IMR-90 (cell line): ENCODE results near the gene NEDD4L. TPM values are rescaled to one million over a fixed set of nuclear protein-coding genes. Genes with fewer than 3 reads are reported as not detected.

Experiments used
- ATAC-seq: fragments of 200-7000 bp; cut with Tn5 transposase; 2 replicates; pipeline ENCODE4 v1.9.1; 2020; ENCODE audit warnings: low read depth, mild to moderate bottlenecking, moderate library complexity
- BruUV-seq: library from RNA; stranded (reverse); fragments of 400-500 nt; replicated peaks from 2 replicates; lab custom pipeline; 2021; lab: Mats Ljungman, UMichigan
- CTCF ChIA-PET: fragments of 300-600 bp; formaldehyde crosslinking; extraction: SDS; loops from one replicate; lab custom pipeline; 2021; ENCODE audit warnings: antibody characterized with exemption; lab: Yijun Ruan, JAX
- POLR2A ChIA-PET: fragments of 300-600 bp; sonication (Branson Sonifier 250); formaldehyde crosslinking; loops from one replicate; lab custom pipeline; 2022; ENCODE audit warnings: antibody characterized with exemption; ENCODE audit not compliant: unreplicated experiment; lab: Charles Lee
- DNase-seq: peaks from one replicate; pipeline ENCODE4 v3.0.0; 2013
- H2AFZ ChIP-seq: replicated peaks from 2 replicates; pipeline ENCODE3; 2013; ENCODE audit warnings: low read length, mild to moderate bottlenecking; ENCODE audit not compliant: poor library complexity
- H2AK5ac ChIP-seq: 2 replicates; pipeline ENCODE4 v1.6.1; 2013; ENCODE audit warnings: low read depth, low read length, inconsistent platforms
- H2AK9ac ChIP-seq: replicated peaks from 2 replicates; pipeline ENCODE3; 2013; ENCODE audit warnings: mild to moderate bottlenecking, low read depth, low read length, moderate library complexity; ENCODE audit not compliant: poor library complexity
- H2BK120ac ChIP-seq: 2 replicates; pipeline ENCODE4 v1.6.1; 2013; ENCODE audit warnings: low read depth, low read length, inconsistent platforms
- H2BK15ac ChIP-seq: 3 replicates; pipeline ENCODE4 v1.6.1; 2013; ENCODE audit warnings: low read depth, low read length, inconsistent platforms
- H2BK20ac ChIP-seq: 2 replicates; pipeline ENCODE4 v1.6.1; 2013; ENCODE audit warnings: low read depth, mild to moderate bottlenecking, inconsistent platforms, low read length, moderate library complexity
- H2BK5ac ChIP-seq: 2 replicates; pipeline ENCODE4 v1.6.1; 2013; ENCODE audit warnings: mild to moderate bottlenecking, low read depth, low read length, inconsistent platforms; ENCODE audit not compliant: poor library complexity, severe bottlenecking
- H3K14ac ChIP-seq: replicated peaks from 2 replicates; pipeline ENCODE4 v1.6.1; 2013; ENCODE audit warnings: low read depth, low read length, inconsistent platforms
- H3K18ac ChIP-seq: 2 replicates; pipeline ENCODE4 v1.6.1; 2013; ENCODE audit warnings: low read depth, low read length, control low read depth
- H3K23ac ChIP-seq: 2 replicates; pipeline ENCODE4 v1.6.1; 2013; ENCODE audit warnings: low read depth, low read length, inconsistent platforms
- H3K27ac ChIP-seq: 2 replicates; pipeline ENCODE4 v1.5.1; 2013; ENCODE audit warnings: mild to moderate bottlenecking, control low read depth, low read length; ENCODE audit not compliant: insufficient read depth
- H3K27me3 ChIP-seq: 2 replicates; pipeline ENCODE4 v1.6.1; 2013; ENCODE audit warnings: low read length; ENCODE audit not compliant: control insufficient read depth, insufficient read depth
- H3K36me3 ChIP-seq: 2 replicates; pipeline ENCODE4 v1.6.1; 2013; ENCODE audit warnings: low read length, mixed read lengths; ENCODE audit not compliant: control insufficient read depth, insufficient read depth
- H3K4ac ChIP-seq: 2 replicates; pipeline ENCODE4 v1.6.1; 2013; ENCODE audit warnings: low read depth, low read length, inconsistent platforms
- H3K4me1 ChIP-seq: 2 replicates; pipeline ENCODE4 v1.6.1; 2013; ENCODE audit warnings: low read length, mixed read lengths; ENCODE audit not compliant: control insufficient read depth, insufficient read depth
- H3K4me2 ChIP-seq: 2 replicates; pipeline ENCODE4 v1.6.1; 2013; ENCODE audit warnings: low read depth, mild to moderate bottlenecking, control low read depth, low read length, moderate library complexity
- H3K4me3 ChIP-seq: 2 replicates; pipeline ENCODE4 v1.5.1; 2013; ENCODE audit warnings: low read depth, mild to moderate bottlenecking, control low read depth, low read length, moderate library complexity; ENCODE audit not compliant: insufficient read depth
- H3K56ac ChIP-seq: 2 replicates; pipeline ENCODE4 v1.6.1; 2013; ENCODE audit warnings: low read length, inconsistent platforms; ENCODE audit not compliant: insufficient read depth; ENCODE audit errors: extremely low read depth
- H3K79me1 ChIP-seq, 2 experiments: 2 replicates each; pipeline ENCODE4 v1.6.1; 2013; ENCODE audit warnings: low read length in 2 of 2, inconsistent platforms in 1 of 2, low read depth in 1 of 2
- H3K9ac ChIP-seq: 2 replicates; pipeline ENCODE4 v1.6.1; 2013; ENCODE audit warnings: low read depth, low read length, control low read depth
- H3K9me1 ChIP-seq: 2 replicates; pipeline ENCODE4 v1.6.1; 2013; ENCODE audit warnings: low read length, inconsistent platforms; ENCODE audit not compliant: insufficient read depth
- H3K9me3 ChIP-seq: 2 replicates; pipeline ENCODE4 v1.6.1; 2013; ENCODE audit warnings: low read length; ENCODE audit not compliant: control insufficient read depth, insufficient read depth
- H4K20me1 ChIP-seq: 2 replicates; pipeline ENCODE4 v1.6.1; 2013; ENCODE audit warnings: low read length, inconsistent platforms; ENCODE audit not compliant: insufficient read depth
- H4K5ac ChIP-seq: 2 replicates; pipeline ENCODE4 v1.6.1; 2013; ENCODE audit warnings: mild to moderate bottlenecking, low read depth, low read length, control low read depth
- H4K8ac ChIP-seq, 2 experiments: 2 replicates each; pipeline ENCODE4 v1.6.1; 2013; ENCODE audit warnings: low read depth in 2 of 2, low read length in 2 of 2, control low read depth in 1 of 2, inconsistent platforms in 1 of 2
- H4K91ac ChIP-seq: 2 replicates; pipeline ENCODE4 v1.6.1; 2013; ENCODE audit warnings: low read depth, low read length, inconsistent platforms; ENCODE audit not compliant: insufficient read depth
- BHLHE40 ChIP-seq: fragments of 150-350 bp; IDR thresholded peaks from 2 replicates; pipeline ENCODE4 v1.6.1; 2016; ENCODE audit warnings: mild to moderate bottlenecking, low read depth, low read length
- CEBPB ChIP-seq: IDR thresholded peaks from 2 replicates; pipeline ENCODE4 v1.6.1; 2012; ENCODE audit warnings: low read depth, low read length, improper control_type of control experiment
- MAZ ChIP-seq: IDR thresholded peaks from 2 replicates; pipeline ENCODE4 v1.6.1; 2012; ENCODE audit warnings: low read depth, mild to moderate bottlenecking, low read length, improper control_type of control experiment, moderate library complexity, borderline replicate concordance
- MXI1 ChIP-seq: IDR thresholded peaks from 2 replicates; pipeline ENCODE4 v1.6.1; 2012; ENCODE audit warnings: low read depth, mild to moderate bottlenecking, low read length, moderate library complexity, borderline replicate concordance
- NFE2L2 ChIP-seq: fragments of 150-350 bp; IDR thresholded peaks from 2 replicates; pipeline ENCODE4 v1.6.1; 2016; ENCODE audit warnings: low read depth, mild to moderate bottlenecking, low read length
- POLR2A ChIP-seq: IDR thresholded peaks from 2 replicates; pipeline ENCODE4 v1.6.1; 2012; ENCODE audit warnings: mild to moderate bottlenecking, low read depth, low read length
- RAD21 ChIP-seq: IDR thresholded peaks from 2 replicates; pipeline ENCODE4 v1.6.1; 2012; ENCODE audit warnings: low read length, improper control_type of control experiment
- RCOR1 ChIP-seq: IDR thresholded peaks from 2 replicates; pipeline ENCODE4 v1.6.1; 2012; ENCODE audit warnings: mild to moderate bottlenecking, low read length, improper control_type of control experiment; ENCODE audit not compliant: insufficient replicate concordance
- RFX5 ChIP-seq: IDR thresholded peaks from 2 replicates; pipeline ENCODE4 v1.8.0; 2012; ENCODE audit warnings: low read depth, mild to moderate bottlenecking, low read length, moderate library complexity
- WGBS, 2 experiments: methylation state at CpG; one replicate each; pipeline versions ENCODE4 v1.1.5 to v1.1.7; 2013; ENCODE audit warnings: missing lambda C conversion rate in 2 of 2; ENCODE audit not compliant: insufficient read length in 1 of 2; ENCODE audit errors: extremely low coverage in 2 of 2; 5-methylcytosine and 5-hydroxymethylcytosine counted together
- dilution Hi-C: fragments of 300-500 bp; cut with HindIII; formaldehyde crosslinking; loops from one replicate; pipeline ENCODE4 v1.14.3; 2018; ENCODE audit warnings: low sequenced_read_pairs; ENCODE audit not compliant: unreplicated experiment
- in situ Hi-C: fragments of 300-500 bp; cut with MboI; formaldehyde crosslinking; loops from 3 replicates; pipeline ENCODE4 v1.14.3; 2019; ENCODE audit warnings: low sequenced_read_pairs, inconsistent platforms, mixed read lengths
- intact Hi-C: fragments of 100-400 bp; cut with micrococcal nuclease; formaldehyde crosslinking; loops from 2 replicates; pipeline ENCODE4 v1.10.0; 2022
- polyA plus RNA-seq, 3 experiments: library from polyadenylated mRNA; depleted of rRNA; stranded (reverse); fragments of >200 nt; gene quantifications; 2 replicates each; pipeline ENCODE4 v1.2.3, GENCODE V29; 2012; ENCODE audit warnings: low replicate concordance in 1 of 3
- total RNA-seq: library from RNA; depleted of rRNA; stranded (reverse); fragments of >200 nt; gene quantifications from 2 replicates; pipeline ENCODE4 v1.2.3, GENCODE V29; 2012
- TF ChIP-seq, protein P1 (sequence below): fragments of 150-350 bp; IDR thresholded peaks from 2 replicates; pipeline ENCODE4 v1.6.1; 2016; ENCODE audit warnings: low read depth, mild to moderate bottlenecking, low read length, moderate library complexity, borderline replicate concordance
- TF ChIP-seq, protein P2 (sequence below): fragments of 150-350 bp; IDR thresholded peaks from 2 replicates; pipeline ENCODE4 v1.6.1; 2017; ENCODE audit warnings: mild to moderate bottlenecking, antibody characterized with exemption, low read length, low read depth
- TF ChIP-seq, protein P3 (sequence below): conservative IDR thresholded peaks from 2 replicates; pipeline ENCODE4 v1.5.1; 2012; ENCODE audit warnings: mild to moderate bottlenecking, low read depth, low read length, improper control_type of control experiment

NEDD4L gene
- total and polyA plus RNA-seq, 2 of the 4 experiments (the other 2 are of a cell fraction), result 10.0 to 10.9 TPM

DNA sequence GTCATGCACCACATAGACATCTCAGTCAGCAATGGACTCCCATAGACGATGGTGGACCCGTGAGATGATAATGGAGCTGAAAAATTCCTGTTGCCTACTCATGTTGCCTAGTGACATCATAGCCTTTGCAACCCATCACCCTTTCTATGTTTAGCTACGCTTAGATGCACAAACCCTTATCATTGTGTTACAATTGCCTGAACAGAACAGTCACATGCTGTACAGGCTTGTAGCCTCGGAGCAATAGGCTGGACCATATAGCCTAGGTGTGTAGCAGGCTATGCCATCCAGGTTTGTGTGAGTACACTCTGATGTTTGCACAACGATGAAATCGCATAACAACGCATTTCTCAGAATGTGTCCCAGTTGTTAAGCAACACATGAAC, 363.2 kb downstream of the NEDD4L start:
- ATAC-seq (no peak; the same call in 1 of the 2 replicates), DNase-seq (no peak)
- no peak overlapping the region for H2BK5ac ChIP-seq
- no peak overlapping the region for H3K18ac ChIP-seq
- no peaks in the 10 kb centered on the region for H3K36me3 ChIP-seq
- no peak overlapping the region for H4K8ac ChIP-seq
- no peak overlapping the region for H4K91ac ChIP-seq
- H3K4me1 ChIP-seq, result no peaks in the 10 kb centered on the region
- no peak overlapping the region for H2BK20ac ChIP-seq
- no peak overlapping the region for H4K5ac ChIP-seq
- H3K14ac ChIP-seq, result no peak overlapping the region; the same call in 1 of the 2 replicates
- no TSS peak for BruUV-seq
- H3K4me3 ChIP-seq, result no peak overlapping the region
- no peak overlapping the region for H3K4me2 ChIP-seq
- 0 out of 2 replicates have a peak overlapping the region, but pooled peaks have one; percentile 7 for H2AK5ac ChIP-seq
- no peaks in the 10 kb centered on the region for H3K9me3 ChIP-seq
- H2AFZ ChIP-seq, result no peak overlapping the region
- TF ChIP-seq, protein P1, sequence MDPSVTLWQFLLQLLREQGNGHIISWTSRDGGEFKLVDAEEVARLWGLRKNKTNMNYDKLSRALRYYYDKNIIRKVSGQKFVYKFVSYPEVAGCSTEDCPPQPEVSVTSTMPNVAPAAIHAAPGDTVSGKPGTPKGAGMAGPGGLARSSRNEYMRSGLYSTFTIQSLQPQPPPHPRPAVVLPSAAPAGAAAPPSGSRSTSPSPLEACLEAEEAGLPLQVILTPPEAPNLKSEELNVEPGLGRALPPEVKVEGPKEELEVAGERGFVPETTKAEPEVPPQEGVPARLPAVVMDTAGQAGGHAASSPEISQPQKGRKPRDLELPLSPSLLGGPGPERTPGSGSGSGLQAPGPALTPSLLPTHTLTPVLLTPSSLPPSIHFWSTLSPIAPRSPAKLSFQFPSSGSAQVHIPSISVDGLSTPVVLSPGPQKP, result no peak
- TF ChIP-seq POLR2A, result no peak
- no peak for TF ChIP-seq RCOR1
- TF ChIP-seq BHLHE40, result no peak
- no peak for TF ChIP-seq NFE2L2
- no peak for TF ChIP-seq MXI1
- no peak for TF ChIP-seq RFX5
- no peak for TF ChIP-seq MAZ
- TF ChIP-seq, protein P2, sequence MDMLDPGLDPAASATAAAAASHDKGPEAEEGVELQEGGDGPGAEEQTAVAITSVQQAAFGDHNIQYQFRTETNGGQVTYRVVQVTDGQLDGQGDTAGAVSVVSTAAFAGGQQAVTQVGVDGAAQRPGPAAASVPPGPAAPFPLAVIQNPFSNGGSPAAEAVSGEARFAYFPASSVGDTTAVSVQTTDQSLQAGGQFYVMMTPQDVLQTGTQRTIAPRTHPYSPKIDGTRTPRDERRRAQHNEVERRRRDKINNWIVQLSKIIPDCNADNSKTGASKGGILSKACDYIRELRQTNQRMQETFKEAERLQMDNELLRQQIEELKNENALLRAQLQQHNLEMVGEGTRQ, result no peak
- TF ChIP-seq CEBPB, result no peak
- TF ChIP-seq, protein P3, sequence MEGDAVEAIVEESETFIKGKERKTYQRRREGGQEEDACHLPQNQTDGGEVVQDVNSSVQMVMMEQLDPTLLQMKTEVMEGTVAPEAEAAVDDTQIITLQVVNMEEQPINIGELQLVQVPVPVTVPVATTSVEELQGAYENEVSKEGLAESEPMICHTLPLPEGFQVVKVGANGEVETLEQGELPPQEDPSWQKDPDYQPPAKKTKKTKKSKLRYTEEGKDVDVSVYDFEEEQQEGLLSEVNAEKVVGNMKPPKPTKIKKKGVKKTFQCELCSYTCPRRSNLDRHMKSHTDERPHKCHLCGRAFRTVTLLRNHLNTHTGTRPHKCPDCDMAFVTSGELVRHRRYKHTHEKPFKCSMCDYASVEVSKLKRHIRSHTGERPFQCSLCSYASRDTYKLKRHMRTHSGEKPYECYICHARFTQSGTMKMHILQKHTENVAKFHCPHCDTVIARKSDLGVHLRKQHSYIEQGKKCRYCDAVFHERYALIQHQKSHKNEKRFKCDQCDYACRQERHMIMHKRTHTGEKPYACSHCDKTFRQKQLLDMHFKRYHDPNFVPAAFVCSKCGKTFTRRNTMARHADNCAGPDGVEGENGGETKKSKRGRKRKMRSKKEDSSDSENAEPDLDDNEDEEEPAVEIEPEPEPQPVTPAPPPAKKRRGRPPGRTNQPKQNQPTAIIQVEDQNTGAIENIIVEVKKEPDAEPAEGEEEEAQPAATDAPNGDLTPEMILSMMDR, result no peak
- no peak for TF ChIP-seq RAD21
- dilution Hi-C loops (no loop called here), intact Hi-C loops (no loop called here), in situ Hi-C loops (no loop called here)
- H2BK15ac ChIP-seq, result no peak overlapping the region
- H2AK9ac ChIP-seq, result no peak overlapping the region
- H3K27me3 ChIP-seq, result peaks cover 14% of the 10 kb centered on the region
- 100% methylated on average over 1 of the region's 7 CpGs; no CpG with 5 or more reads in 1 of the 2 experiments for WGBS, 2 experiments
- no peaks in the 10 kb centered on the region for H3K9me1 ChIP-seq
- no peak overlapping the region for H3K27ac ChIP-seq
- no peaks in the 10 kb centered on the region for H4K20me1 ChIP-seq
- ChIA-PET POLR2A (no interaction called here), CTCF (interaction anchor here (0.6 kb wide), 1 partner anchor 652 kb away, joined by 3 read pairs; no protein-coding TSS in a partner anchor)
- no peak overlapping the region for H3K23ac ChIP-seq
- no peak overlapping the region for H3K4ac ChIP-seq
- no peak overlapping the region for H2BK120ac ChIP-seq
- H3K9ac ChIP-seq, result no peak overlapping the region
- H3K79me1 ChIP-seq, result no peaks in the 10 kb centered on the region
- H3K56ac ChIP-seq, result no peak overlapping the region
